GM12872 (cell line): ENCODE measurements around the gene MICAL1.

Experiments used
- CTCF ChIP-seq: IDR thresholded peaks from 3 replicates; pipeline ENCODE4 v1.5.1; 2011; ENCODE audit warnings: low read depth, mild to moderate bottlenecking, low read length, moderate library complexity; ENCODE audit not compliant: insufficient read depth

MICAL1 gene

GRCh38 chr6:109465772-109466171 is 10.2 kb upstream of the MICAL1 start:
- no peak for TF ChIP-seq CTCF

GRCh38 chr6:109461733-109462526 is 6.4 kb upstream of the MICAL1 start:
- no peak for TF ChIP-seq CTCF

GRCh38 chr6:109460161-109460829 is 4.7 kb upstream of the MICAL1 start:
- TF ChIP-seq CTCF = no peak

- TF ChIP-seq CTCF = no peak
Observed at GRCh38 chr6:109458774-109459531, 3.4 kb upstream of the MICAL1 start.

- no peak for TF ChIP-seq CTCF
Observed at GRCh38 chr6:109457562-109457996, 2.0 kb upstream of the MICAL1 start.

- TF ChIP-seq CTCF = no peak
Observed at GRCh38 chr6:109456710-109457561, 1.4 kb upstream of the MICAL1 start.
